ENCODE results near the gene OSBPL8.

Gene OSBPL8, protein sequence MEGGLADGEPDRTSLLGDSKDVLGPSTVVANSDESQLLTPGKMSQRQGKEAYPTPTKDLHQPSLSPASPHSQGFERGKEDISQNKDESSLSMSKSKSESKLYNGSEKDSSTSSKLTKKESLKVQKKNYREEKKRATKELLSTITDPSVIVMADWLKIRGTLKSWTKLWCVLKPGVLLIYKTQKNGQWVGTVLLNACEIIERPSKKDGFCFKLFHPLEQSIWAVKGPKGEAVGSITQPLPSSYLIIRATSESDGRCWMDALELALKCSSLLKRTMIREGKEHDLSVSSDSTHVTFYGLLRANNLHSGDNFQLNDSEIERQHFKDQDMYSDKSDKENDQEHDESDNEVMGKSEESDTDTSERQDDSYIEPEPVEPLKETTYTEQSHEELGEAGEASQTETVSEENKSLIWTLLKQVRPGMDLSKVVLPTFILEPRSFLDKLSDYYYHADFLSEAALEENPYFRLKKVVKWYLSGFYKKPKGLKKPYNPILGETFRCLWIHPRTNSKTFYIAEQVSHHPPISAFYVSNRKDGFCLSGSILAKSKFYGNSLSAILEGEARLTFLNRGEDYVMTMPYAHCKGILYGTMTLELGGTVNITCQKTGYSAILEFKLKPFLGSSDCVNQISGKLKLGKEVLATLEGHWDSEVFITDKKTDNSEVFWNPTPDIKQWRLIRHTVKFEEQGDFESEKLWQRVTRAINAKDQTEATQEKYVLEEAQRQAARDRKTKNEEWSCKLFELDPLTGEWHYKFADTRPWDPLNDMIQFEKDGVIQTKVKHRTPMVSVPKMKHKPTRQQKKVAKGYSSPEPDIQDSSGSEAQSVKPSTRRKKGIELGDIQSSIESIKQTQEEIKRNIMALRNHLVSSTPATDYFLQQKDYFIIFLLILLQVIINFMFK

GRCh38 chr12:76559400-76560085 is at the start of gene OSBPL8:
Gene OSBPL8 (minus strand): TSS chr12:76559771. CDS start chr12:76487551, 72,220 bp downstream.
- DNase-seq = peak; percentile 99

GRCh38 chr12:76608070-76608469 is 48.5 kb upstream of the OSBPL8 start:
- no peak for DNase-seq

DNA sequence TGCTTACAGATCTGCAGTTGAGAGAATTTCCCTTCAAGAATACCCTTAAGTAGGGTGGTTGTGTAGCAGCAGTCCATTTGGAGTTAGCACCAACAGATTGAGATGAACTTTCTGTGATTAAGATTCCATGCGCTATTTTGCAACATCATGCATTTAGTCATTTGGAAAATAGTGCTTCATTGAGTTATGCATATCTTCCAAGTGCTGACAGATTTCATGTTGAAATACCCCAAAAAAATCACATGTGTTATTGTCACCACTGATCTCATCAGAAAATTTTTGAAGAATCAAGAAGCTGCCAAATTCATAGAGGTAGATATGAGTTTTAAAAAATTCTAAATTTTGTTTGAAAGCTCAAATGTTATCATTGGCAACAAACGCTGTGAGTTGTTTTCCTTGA is 35.5 kb upstream of the OSBPL8 start:
- no peak for DNase-seq

- no peak for DNase-seq
Observed at GRCh38 chr12:76591476-76591875, 31.9 kb upstream of the OSBPL8 start.

DNA sequence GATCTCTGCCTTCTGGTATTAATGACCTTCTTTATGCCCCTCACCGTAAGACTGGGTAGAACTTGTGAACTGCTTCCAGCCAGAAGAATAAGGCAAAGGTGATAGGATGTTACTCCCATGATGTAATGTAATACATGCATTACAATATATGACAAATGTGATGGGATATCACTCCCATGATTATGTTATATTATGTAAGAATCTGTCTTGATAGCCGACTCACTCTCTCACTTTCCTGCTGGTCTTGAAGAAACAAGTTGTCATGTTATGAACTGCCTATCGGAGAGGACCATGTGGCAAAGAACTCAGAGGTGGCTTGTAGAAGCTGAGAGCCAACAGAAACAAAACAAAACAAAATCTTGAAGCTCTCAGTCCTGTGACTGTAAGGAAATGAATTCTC is 30.6 kb upstream of the OSBPL8 start:
- DNase-seq = no peak

DNA sequence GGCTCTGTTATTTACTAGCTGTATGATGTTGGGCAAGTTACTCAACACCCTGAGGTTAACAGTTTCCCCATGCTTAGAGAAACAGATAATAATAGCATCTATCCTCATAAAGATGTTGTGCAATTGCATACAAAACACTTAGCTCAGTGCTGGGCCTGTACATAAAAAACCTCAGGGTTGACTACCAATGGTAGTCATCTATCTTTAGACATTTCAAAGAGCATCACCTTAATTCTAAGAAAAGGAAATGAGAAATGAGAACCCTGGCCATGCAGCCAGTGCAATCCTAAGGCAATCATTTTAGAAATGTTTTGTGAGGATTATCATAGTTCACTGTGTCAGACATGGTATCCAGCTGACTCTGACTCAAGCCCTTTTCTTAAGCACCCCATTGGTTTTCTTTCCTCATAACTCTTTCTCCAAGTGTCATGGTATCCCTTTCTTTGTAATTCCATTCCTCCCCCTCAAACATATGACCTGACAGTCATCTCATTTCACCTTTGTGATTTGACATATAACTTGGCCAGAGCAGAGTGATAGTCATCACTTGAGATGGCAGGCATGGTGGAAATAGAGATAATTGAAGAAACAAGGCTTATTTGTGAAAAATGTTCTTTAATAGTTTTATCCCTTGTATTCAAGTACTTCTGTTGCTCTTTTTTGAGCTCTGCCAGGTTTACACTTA is 29.5 kb upstream of the OSBPL8 start:
- DNase-seq = no peak

DNA sequence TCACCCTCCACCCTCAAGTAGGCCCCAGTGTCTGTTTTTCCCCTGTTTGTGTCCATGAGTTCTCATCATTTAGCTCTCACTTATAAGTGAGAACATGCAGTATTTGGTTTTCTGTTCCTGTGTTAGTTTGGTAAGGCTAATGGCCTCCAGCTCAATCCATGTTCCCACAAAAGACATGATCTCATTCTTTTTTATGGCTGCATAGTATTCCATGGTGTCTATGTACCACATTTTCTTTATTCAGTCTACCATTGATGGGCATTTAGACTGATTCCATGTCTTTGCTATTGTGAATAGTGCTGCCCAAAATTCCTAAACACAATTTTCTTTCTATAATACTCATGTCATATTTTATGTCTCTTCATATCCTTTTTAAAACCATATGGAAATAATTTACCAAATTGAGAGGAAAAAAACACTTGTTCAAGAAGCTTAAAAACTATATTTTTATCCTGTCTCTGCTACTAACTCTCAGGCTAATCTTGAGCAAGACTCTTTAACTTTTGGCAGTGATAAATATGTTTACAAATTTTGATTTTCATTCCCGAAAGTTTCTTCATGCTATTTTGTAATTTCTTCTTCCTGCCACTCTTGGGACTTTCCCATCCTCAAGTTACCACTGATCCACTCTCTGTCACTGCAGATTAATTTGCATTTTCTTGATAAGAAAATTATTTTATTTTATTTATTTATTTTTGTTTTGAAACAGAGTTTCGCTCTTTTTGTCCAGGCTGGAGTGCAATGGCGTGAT is 28.0 kb upstream of the OSBPL8 start:
- no peak for DNase-seq

DNA sequence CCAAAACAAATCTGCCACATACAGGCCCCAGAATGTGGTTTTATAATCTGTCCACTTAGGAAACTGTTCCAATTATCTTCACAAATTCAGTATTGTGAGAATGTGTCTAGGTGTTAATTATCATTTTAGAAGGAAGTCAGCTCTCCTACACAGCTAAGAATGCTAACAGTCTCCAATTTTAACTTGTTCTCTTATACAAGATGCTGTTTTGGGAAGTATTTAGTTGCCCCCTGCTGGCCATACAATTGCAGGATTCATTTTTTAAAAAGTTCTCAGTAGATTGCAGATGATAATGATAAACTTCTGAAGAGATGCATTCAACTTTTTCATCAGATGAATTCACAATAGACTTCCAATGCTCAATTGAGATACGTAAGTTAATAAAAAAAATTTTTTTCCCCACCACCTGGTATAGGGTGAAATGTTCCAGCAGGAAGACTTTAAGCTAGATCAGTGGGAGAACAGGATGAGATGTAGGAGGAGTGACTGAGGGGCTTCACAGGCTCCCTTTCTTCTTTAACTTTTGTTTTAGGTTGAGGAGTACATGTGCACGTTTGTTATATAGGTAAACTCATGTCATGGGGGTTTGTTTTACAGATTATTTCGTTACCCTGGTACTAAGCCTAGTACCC is 27.3 kb upstream of the OSBPL8 start:
- DNase-seq = peak; percentile 33

GRCh38 chr12:76583301-76583700 is 23.7 kb upstream of the OSBPL8 start:
- DNase-seq = no peak

DNA sequence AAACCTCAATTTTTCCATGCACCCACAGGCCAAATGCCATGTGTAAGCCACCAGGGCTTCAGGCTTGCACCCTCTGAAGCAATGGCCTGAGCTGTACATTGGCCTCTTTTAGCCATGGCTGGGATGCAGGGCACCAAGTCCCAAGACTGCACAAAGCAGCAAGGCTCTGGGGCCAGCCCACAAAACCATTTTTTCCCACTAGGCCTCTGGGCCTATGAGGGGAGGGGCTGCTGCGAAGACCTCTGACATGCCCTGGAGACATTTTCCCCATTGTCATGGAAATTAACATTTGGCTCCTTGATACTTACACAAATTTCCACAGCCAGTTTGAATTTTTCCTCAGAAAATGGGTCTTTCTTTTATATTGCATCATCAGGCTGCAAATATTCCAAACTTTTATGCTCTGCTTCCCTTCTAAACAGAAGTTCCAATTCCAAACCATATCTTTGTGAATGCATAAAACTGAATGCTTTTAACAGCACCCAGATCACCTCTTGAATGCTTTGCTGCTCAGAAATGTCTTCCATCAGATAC is 14.3 kb upstream of the OSBPL8 start:
- no peak for DNase-seq

GRCh38 chr12:76571256-76571655 is 11.7 kb upstream of the OSBPL8 start:
- no peak for DNase-seq

DNA sequence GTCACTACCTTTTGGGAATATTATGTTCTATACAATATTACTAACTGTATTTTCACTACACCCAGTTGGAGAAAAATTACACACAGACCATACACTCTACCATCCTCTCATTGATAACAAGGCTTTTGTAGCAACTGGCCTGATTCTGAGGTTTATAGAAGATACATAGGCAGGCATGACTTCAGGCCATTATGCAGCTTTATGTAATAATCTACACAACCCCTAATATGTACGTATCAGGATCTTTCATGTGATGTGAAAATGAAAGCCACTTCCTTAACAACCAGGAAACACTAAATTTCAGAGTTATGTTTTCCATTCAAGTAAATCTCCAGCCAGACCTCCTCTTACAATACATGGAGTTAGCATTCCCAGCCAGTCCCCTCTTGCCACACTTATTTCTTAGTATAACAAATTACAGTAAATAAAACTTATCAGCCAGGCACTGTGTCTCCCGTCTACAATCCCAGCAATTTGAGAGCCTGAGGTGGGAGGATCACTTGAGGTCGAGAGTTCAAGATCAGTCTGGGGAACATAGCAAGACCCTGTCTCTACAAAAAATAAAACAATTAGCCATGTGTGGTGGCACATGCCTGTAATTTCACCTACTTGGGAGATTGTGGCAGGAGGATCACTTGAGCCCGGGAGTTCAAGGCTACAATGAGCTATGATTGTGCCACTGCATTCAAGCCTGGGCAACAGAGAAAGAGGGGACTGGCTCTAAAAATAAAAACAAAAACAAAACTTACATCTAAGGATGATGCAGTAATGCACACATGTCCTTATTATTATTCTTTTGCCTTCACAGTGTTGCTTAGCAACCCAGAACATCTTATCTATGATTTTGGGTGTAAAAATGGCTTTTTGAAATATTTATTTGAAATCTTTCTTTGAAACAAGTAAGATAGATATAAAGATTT is 10.4 kb upstream of the OSBPL8 start:
- DNase-seq = no peak

DNA sequence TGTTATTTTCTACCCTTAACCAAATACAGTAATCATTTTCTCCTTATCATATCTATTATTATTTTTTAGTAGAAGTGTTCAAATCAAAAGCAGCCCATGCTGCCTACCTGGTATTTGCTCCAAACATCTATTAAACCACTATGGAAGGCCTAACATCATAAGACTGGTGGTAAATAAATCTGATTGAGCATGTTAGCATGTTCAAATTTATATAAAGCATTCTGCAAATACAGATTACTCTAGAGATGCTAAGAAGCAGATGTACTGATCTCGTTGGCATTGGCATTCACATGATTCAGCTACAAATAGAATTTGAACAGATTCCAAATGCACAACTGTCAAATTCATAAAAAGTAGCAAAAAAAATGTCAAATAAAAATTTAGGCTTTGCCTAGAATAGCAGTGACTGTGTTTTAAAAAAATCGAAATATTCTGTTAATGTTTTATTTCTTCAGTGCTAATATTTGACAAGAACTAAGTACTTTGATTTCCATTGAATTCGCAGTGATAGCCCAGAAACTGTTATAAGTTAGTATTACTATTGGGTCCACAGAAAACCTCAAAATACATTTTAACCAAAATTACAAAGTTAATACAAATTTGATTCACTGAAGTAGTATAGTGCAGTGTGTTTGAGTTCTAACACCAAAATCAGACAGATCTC is 9.4 kb upstream of the OSBPL8 start:
- no peak for DNase-seq

DNA sequence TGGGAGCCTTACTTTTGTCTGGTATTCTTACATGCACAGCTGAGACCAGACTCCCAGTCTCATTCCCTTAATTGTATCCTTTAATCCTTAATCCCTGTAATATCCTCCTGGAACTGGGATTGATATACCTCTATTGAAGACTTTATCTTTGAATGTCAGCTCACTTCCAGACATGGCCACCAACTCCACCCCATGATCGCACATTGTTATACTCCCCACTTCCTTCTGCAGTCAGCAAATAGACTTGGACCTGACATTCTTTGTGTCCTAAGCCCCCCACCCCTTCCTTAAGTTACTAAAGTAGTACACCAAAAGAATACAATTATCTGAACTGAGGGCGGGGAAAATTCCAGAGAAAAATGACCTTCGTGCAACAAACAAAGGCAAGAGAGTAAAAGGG is 8.6 kb upstream of the OSBPL8 start:
- DNase-seq = no peak

GRCh38 chr12:76563061-76563460 is 3.5 kb upstream of the OSBPL8 start:
- no peak for DNase-seq

GRCh38 chr12:76562130-76562529 is 2.6 kb upstream of the OSBPL8 start:
- no peak for DNase-seq

- DNase-seq = no peak
Observed at GRCh38 chr12:76560086-76560491, 518 bp upstream of the OSBPL8 start.

DNA sequence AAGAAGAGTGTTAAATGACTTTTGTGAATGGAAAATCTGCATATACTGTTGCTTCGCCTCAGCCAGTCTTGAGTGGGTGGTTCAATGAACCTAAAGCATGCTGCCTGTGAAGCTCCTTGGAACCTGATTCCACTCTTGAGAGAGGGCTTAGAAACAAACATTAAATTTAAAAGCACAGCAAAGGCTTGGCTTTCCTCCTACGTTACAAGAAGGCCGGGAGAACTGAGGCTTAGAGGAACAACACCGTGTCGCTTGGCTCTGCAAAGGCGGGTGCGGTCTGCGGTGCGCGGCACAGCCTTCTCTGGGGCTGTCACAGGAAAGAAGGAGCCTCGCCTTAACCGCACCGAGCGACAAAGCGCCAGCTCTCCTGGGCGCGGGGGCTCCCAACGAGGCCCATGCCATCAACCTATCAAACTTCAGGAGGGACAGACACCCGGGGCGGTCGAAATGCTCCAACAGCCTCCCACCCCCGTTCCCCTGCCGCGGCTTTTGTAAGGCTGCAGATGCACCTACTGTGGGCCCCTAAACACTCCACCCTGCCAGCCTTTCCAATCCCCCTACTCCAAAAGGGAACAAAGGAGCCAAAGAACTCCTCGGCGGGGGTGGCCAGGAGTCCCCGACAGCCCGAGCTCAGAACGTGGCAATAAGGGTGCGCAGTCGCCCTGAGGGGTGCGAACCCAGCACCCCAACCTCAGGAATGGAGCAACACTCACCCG is 729 bp downstream of the OSBPL8 start:
- DNase-seq = peak; percentile 85

- no peak for DNase-seq
Observed at GRCh38 chr12:76556368-76556767, 3.2 kb downstream of the OSBPL8 start.

Data from stimulated activated CD8-positive, alpha-beta memory T cell treated with anti-CD3 and anti-CD28 coated beads, Interleukin-4, amount 100 ng/mL, for 48 hours (primary cell).